SK-N-SH (cell line): ENCODE results near the gene CLDN19. TPM values are rescaled to one million over a fixed set of nuclear protein-coding genes. Genes with fewer than 3 reads are reported as not detected.
"Not testable (repeated sequence)": the region's sequence is repeated elsewhere in the genome, so short reads cannot be mapped to it uniquely, and the experiment has no call there.

Experiments used
- CTCF ChIA-PET: fragments of 300-600, 350-600 bp; formaldehyde crosslinking; extraction: SDS; loops from one replicate; lab custom pipeline; 2021; lab: Yijun Ruan, JAX
- POLR2A ChIA-PET: fragments of 350-600 bp; sonication (Branson Sonifier 250); formaldehyde crosslinking; extraction: SDS; loops from one replicate; lab custom pipeline; 2020; ENCODE audit warnings: antibody characterized with exemption, inconsistent platforms; lab: Yijun Ruan, JAX
- DNase-seq: peaks from one replicate; pipeline ENCODE4 v3.0.0; 2012
- H2AFZ ChIP-seq: fragments of 200-600 bp; sonication (generic); 2 replicates; pipeline ENCODE4 v1.8.1; 2016; ENCODE audit warnings: antibody characterized with exemption, mild to moderate bottlenecking, low read depth
- H3F3A ChIP-seq: fragments of 200-600 bp; sonication (generic); replicated peaks from 2 replicates; pipeline ENCODE3; 2016; ENCODE audit warnings: antibody characterized with exemption, mild to moderate bottlenecking; ENCODE audit not compliant: insufficient read depth
- H3K27ac ChIP-seq, 2 experiments: fragments of 200-500 bp in 1 of 2; fragments of 200-600 bp in 1 of 2; sonication (Bioruptor generic) in 1 of 2; sonication (generic), shearing (Covaris generic) in 1 of 2; 2 replicates each; pipeline versions ENCODE4 v1.5.1 to v1.6.1; 2014 to 2016; ENCODE audit warnings: low read depth in 2 of 2, inconsistent platforms in 1 of 2, low read length in 1 of 2, mild to moderate bottlenecking in 1 of 2, mixed read lengths in 1 of 2
- H3K27me3 ChIP-seq: fragments of 200-600 bp; sonication (generic), shearing (Covaris generic); 2 replicates; pipeline ENCODE4 v1.6.1; 2016; ENCODE audit warnings: mixed run types; ENCODE audit not compliant: insufficient read depth
- H3K36me3 ChIP-seq, 2 experiments: fragments of 200-500 bp in 1 of 2; fragments of 200-600 bp in 1 of 2; sonication (Bioruptor generic) in 1 of 2; sonication (generic) in 1 of 2; replicated peaks in 1 of 2; 2 replicates each; pipeline versions ENCODE3 to v1.5.1; 2014 to 2016; ENCODE audit warnings: low read length in 1 of 2, mild to moderate bottlenecking in 1 of 2; ENCODE audit not compliant: insufficient read depth in 2 of 2, control insufficient read depth in 1 of 2
- H3K4me1 ChIP-seq, 2 experiments: fragments of 200-500 bp in 1 of 2; fragments of 200-600 bp in 1 of 2; sonication (Bioruptor generic) in 1 of 2; sonication (generic), shearing (Covaris generic) in 1 of 2; 2 replicates each; pipeline versions ENCODE4 v1.5.1 to v1.6.1; 2014 to 2016; ENCODE audit warnings: low read depth in 1 of 2, low read length in 1 of 2, mixed run types in 1 of 2; ENCODE audit not compliant: insufficient read depth in 2 of 2, control insufficient read depth in 1 of 2
- H3K4me2 ChIP-seq: fragments of 200-600 bp; sonication (generic), shearing (Covaris generic); 2 replicates; pipeline ENCODE4 v1.6.1; 2017; ENCODE audit warnings: mixed run types
- H3K4me3 ChIP-seq, 2 experiments: fragments of 200-500 bp in 1 of 2; fragments of 200-600 bp in 1 of 2; sonication (Bioruptor generic) in 1 of 2; sonication (generic), shearing (Covaris generic) in 1 of 2; 2 replicates each; pipeline versions ENCODE4 v1.5.1 to v1.8.1; 2014 to 2016; ENCODE audit warnings: low read depth in 2 of 2, inconsistent platforms in 1 of 2, low read length in 1 of 2, mild to moderate bottlenecking in 1 of 2, mixed read lengths in 1 of 2, moderate library complexity in 1 of 2
- H3K79me2 ChIP-seq: fragments of 200-600 bp; sonication (generic); 2 replicates; pipeline ENCODE4 v1.8.1; 2017; ENCODE audit warnings: mild to moderate bottlenecking; ENCODE audit not compliant: insufficient read depth
- H3K9ac ChIP-seq: fragments of 200-600 bp; sonication (generic); 2 replicates; pipeline ENCODE4 v1.6.1; 2017; ENCODE audit warnings: mixed run types
- H3K9me2 ChIP-seq: fragments of 200-600 bp; sonication (generic); 2 replicates; pipeline ENCODE4 v1.6.1; 2017; ENCODE audit warnings: mixed run types
- H3K9me3 ChIP-seq: fragments of 200-600 bp; sonication (generic); 2 replicates; pipeline ENCODE4 v1.6.1; 2017; ENCODE audit warnings: mixed run types, mild to moderate bottlenecking, moderate library complexity
- H4K20me1 ChIP-seq: fragments of 200-600 bp; sonication (generic); 2 replicates; pipeline ENCODE4 v1.6.1; 2017; ENCODE audit warnings: mild to moderate bottlenecking, mixed run types; ENCODE audit not compliant: insufficient read depth
- CHD2 ChIP-seq: fragments of 150-350 bp; IDR thresholded peaks from 2 replicates; pipeline ENCODE4 v1.6.1; 2018; ENCODE audit warnings: low read length; ENCODE audit not compliant: partially characterized antibody
- ELF1 ChIP-seq: IDR thresholded peaks from 2 replicates; pipeline ENCODE4 v1.4.0; 2012
- EP300 ChIP-seq, 2 experiments: IDR thresholded peaks; 2 replicates each; pipeline versions ENCODE4 v1.4.0 to v1.6.1; 2012; ENCODE audit warnings: borderline replicate concordance in 1 of 2, low read depth in 1 of 2, low read length in 1 of 2
- EZH2phosphoT487 ChIP-seq: fragments of 200-600 bp; sonication (generic); IDR thresholded peaks from 2 replicates; pipeline ENCODE4 v1.6.1; 2017; ENCODE audit warnings: low read depth, mixed run types, mild to moderate bottlenecking, antibody characterized with exemption, moderate library complexity, borderline replicate concordance
- FOXJ3 ChIP-seq: sonication (generic); formaldehyde crosslinking; IDR thresholded peaks from 2 replicates; pipeline ENCODE4 v1.5.1; 2020; ENCODE audit warnings: mild to moderate bottlenecking, missing genetic modification reagents
- FOXM1 ChIP-seq: IDR thresholded peaks from 2 replicates; pipeline ENCODE4 v1.4.0; 2012; ENCODE audit warnings: low read depth, mild to moderate bottlenecking
- GATA2 ChIP-seq: sonication (generic); formaldehyde crosslinking; IDR thresholded peaks from 2 replicates; pipeline ENCODE4 v1.5.0; 2020; ENCODE audit warnings: mild to moderate bottlenecking, missing genetic modification reagents
- NFIC ChIP-seq: IDR thresholded peaks from 2 replicates; pipeline ENCODE4 v1.4.0; 2012; ENCODE audit warnings: borderline replicate concordance
- NRF1 ChIP-seq: IDR thresholded peaks from 2 replicates; pipeline ENCODE4 v1.6.1; 2012; ENCODE audit warnings: low read depth, mild to moderate bottlenecking, low read length
- POLR2AphosphoS5 ChIP-seq: IDR thresholded peaks from 2 replicates; pipeline ENCODE4 v1.6.1; 2012; ENCODE audit warnings: low read depth, low read length
- RCOR1 ChIP-seq: fragments of 150-350 bp; IDR thresholded peaks from 2 replicates; pipeline ENCODE4 v1.6.1; 2017; ENCODE audit warnings: antibody characterized with exemption, low read length
- RFX5 ChIP-seq: IDR thresholded peaks from 2 replicates; pipeline ENCODE4 v1.6.1; 2012; ENCODE audit warnings: mild to moderate bottlenecking, improper control_type of control experiment, low read length
- SIN3A ChIP-seq: IDR thresholded peaks from 2 replicates; pipeline ENCODE4 v1.6.1; 2012; ENCODE audit warnings: low read depth, mild to moderate bottlenecking, low read length, moderate library complexity, borderline replicate concordance
- SMC3 ChIP-seq: IDR thresholded peaks from 2 replicates; pipeline ENCODE4 v1.6.1; 2012; ENCODE audit warnings: low read depth, low read length, improper control_type of control experiment
- TAF1 ChIP-seq: IDR thresholded peaks from 2 replicates; pipeline ENCODE4 v1.6.1; 2012; ENCODE audit warnings: low read depth, mild to moderate bottlenecking, low read length, moderate library complexity, borderline replicate concordance
- TCF12 ChIP-seq: IDR thresholded peaks from 2 replicates; pipeline ENCODE4 v1.4.0; 2012
- TEAD4 ChIP-seq: IDR thresholded peaks from 2 replicates; pipeline ENCODE4 v1.4.0; 2012; ENCODE audit warnings: mild to moderate bottlenecking, borderline replicate concordance; ENCODE audit not compliant: insufficient read depth
- YY1 ChIP-seq: IDR thresholded peaks from 2 replicates; pipeline ENCODE4 v1.4.0; 2012; ENCODE audit warnings: low read depth, mild to moderate bottlenecking
- WGBS: methylation state at CpG from one replicate; pipeline ENCODE4 v1.1.6; 2017; ENCODE audit warnings: low lambda C conversion rate; 5-methylcytosine and 5-hydroxymethylcytosine counted together
- polyA plus RNA-seq, 3 experiments: library from polyadenylated mRNA; depleted of rRNA; stranded (reverse); fragments of >200 nt; gene quantifications; 2 replicates each; pipeline ENCODE4 v1.2.3, GENCODE V29; 2012
- TF ChIP-seq, protein P1 (sequence below): IDR thresholded peaks from 2 replicates; pipeline ENCODE4 v1.6.1; 2012; ENCODE audit warnings: mild to moderate bottlenecking, low read depth, low read length, moderate library complexity

The CLDN19 gene
- polyA plus RNA-seq, 1 of the 3 experiments (the other 2 are of a cell fraction), result not detected

DNA sequence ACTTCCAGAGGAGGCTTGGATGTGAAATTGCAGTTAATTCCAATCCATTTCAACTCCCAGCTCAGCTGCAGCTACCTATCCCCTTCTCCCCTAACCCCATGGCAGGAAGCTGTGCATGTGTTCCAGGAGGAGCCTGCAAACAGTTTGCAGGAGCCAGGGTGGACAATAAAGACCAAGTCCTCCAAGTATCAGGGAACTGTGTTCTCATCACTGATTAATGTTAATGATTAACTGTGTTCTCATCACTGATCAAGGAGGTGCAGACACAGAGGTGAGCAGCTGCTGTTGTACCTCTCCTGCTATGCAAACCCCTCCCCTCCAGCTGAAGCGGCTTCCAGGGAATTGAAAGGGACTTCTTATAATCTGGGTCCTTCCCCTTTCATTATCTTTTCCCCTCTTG is 19.2 kb downstream of the CLDN19 start:
- no peaks in the 10 kb centered on the region for H4K20me1 ChIP-seq
- no peak overlapping the region for H3K9ac ChIP-seq
- no peaks in the 10 kb centered on the region for H3K79me2 ChIP-seq
- no peak for DNase-seq
- CTCF ChIA-PET, result interaction anchor here (0.7 to 2.1 kb wide), 3 partner anchors 10 to 357 kb away, joined by 3 to 7 read pairs (median 3); no protein-coding TSS in a partner anchor
- no peak overlapping the region for H3K4me3 ChIP-seq
- no peak overlapping the region for H2AFZ ChIP-seq
- POLR2A ChIA-PET, result no interaction called here
- H3K4me2 ChIP-seq, result no peak overlapping the region
- no peak for TF ChIP-seq YY1
- TF ChIP-seq, protein P1, sequence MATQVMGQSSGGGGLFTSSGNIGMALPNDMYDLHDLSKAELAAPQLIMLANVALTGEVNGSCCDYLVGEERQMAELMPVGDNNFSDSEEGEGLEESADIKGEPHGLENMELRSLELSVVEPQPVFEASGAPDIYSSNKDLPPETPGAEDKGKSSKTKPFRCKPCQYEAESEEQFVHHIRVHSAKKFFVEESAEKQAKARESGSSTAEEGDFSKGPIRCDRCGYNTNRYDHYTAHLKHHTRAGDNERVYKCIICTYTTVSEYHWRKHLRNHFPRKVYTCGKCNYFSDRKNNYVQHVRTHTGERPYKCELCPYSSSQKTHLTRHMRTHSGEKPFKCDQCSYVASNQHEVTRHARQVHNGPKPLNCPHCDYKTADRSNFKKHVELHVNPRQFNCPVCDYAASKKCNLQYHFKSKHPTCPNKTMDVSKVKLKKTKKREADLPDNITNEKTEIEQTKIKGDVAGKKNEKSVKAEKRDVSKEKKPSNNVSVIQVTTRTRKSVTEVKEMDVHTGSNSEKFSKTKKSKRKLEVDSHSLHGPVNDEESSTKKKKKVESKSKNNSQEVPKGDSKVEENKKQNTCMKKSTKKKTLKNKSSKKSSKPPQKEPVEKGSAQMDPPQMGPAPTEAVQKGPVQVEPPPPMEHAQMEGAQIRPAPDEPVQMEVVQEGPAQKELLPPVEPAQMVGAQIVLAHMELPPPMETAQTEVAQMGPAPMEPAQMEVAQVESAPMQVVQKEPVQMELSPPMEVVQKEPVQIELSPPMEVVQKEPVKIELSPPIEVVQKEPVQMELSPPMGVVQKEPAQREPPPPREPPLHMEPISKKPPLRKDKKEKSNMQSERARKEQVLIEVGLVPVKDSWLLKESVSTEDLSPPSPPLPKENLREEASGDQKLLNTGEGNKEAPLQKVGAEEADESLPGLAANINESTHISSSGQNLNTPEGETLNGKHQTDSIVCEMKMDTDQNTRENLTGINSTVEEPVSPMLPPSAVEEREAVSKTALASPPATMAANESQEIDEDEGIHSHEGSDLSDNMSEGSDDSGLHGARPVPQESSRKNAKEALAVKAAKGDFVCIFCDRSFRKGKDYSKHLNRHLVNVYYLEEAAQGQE, result no peak
- TF ChIP-seq SIN3A, result no peak
- no peak for TF ChIP-seq RFX5
- no peak for TF ChIP-seq FOXM1
- TF ChIP-seq POLR2AphosphoS5, result no peak
- TF ChIP-seq ELF1, result no peak
- no peak for TF ChIP-seq EZH2phosphoT487
- no peak for TF ChIP-seq TCF12
- no peak for TF ChIP-seq NRF1
- TF ChIP-seq FOXJ3 (CRISPR knock-in tag), result no peak
- TF ChIP-seq EP300 (IDR thresholded peaks at IDR 0.05; ENCODE audit: borderline replicate concordance in 1 of 2, low read depth in 1 of 2, low read length in 1 of 2), result no peak
- TF ChIP-seq TAF1, result no peak
- TF ChIP-seq NFIC, result no peak
- TF ChIP-seq GATA2 (CRISPR knock-in tag), result no peak
- no peak for TF ChIP-seq RCOR1
- no peak for TF ChIP-seq CHD2
- TF ChIP-seq SMC3, result no peak
- TF ChIP-seq TEAD4, result no peak
- H3F3A ChIP-seq, result no peaks in the 10 kb centered on the region
- no peaks in the 10 kb centered on the region for H3K9me2 ChIP-seq
- H3K4me1 ChIP-seq, result no peaks in the 10 kb centered on the region
- H3K27me3 ChIP-seq, result no peaks in the 10 kb centered on the region
- H3K27ac ChIP-seq, result no peak overlapping the region
- H3K36me3 ChIP-seq, result no peaks in the 10 kb centered on the region
- H3K9me3 ChIP-seq, result no peaks in the 10 kb centered on the region
- WGBS, result 94% methylated on average over 1 of the region's 1 CpG

DNA sequence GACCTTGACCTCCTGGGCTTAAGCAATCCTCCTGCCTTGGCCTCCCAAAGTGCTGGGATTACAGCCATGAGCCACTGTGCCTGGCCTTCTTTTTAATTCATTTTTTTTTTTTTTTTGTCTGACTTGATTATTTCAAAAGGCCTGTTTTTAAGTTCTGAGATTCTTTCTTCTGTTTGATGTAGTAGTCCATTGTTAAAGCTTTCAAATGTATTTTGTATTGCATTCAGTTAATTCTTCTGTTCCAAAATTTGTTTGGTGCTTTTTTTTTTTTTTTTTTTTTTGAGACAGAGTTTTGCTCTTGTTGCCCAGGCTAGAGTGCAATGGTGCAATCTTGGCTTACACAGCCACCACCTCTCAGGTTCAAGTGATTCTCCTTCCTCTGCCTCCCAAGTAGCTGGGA is 25.6 kb downstream of the CLDN19 start:
- H3K9me2 ChIP-seq, H3K9ac ChIP-seq, H3F3A ChIP-seq, DNase-seq, H2AFZ ChIP-seq, H4K20me1 ChIP-seq, POLR2A ChIA-PET, H3K27ac ChIP-seq, H3K4me2 ChIP-seq, H3K4me3 ChIP-seq, CTCF ChIA-PET, H3K4me1 ChIP-seq, H3K27me3 ChIP-seq: not testable (repeated sequence)
- Histone ChIP-seq H3K9me3 (peaks cover 13% of the 10 kb centered on the region; the same call in 1 of the 2 replicates), H3K79me2 (peaks cover 37% of the 10 kb centered on the region), H3K36me3 (peaks cover 4 to 51% of the 10 kb centered on the region in 2 experiments)
